HG03108 (cell line): ENCODE results near the gene SERPINH1.

Experiments used
- ATAC-seq: cut with Tn5 transposase; IDR thresholded peaks from one replicate; pipeline ENCODE4 v1.9.1; 2021; ENCODE audit warnings: moderate library complexity; ENCODE audit not compliant: unreplicated experiment

The SERPINH1 gene

DNA sequence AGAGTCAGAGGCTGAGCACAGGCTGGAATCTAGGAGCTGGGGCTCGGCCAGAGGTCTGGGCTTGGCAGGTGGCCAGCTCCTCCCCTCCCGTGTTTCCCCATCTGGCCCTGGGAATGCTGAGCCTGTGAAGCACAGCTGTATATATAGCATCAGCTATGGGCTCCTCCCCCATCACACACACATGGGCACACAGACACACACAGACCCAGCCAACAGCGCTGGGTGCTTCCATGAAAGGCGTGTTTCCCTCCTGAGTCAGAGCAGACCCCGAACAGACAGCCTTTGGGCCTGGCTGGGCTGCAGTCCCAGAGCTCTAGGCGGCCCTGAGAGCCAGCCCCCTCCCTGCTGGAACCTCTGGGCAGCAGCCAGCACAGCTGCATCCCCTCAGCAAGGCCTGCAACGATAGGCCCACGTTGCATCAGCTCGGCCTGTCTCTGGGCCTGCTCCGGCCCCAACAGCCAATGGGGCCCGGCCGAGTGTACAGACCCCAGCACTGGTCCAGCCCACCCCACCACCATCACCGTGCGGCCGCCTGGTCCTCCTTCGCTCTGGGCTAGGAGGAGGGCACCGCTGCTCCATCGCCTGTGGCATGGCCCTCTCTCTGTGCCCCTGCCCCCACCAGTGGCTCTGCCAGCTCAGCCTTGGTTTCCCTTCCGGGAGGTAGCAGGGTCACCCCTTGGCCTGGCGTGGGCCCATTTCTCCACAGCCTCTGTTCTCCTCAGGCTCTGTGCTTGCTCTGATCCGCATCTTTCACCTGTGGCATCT is 7.6 kb upstream of the SERPINH1 start:
- no peak for ATAC-seq

DNA sequence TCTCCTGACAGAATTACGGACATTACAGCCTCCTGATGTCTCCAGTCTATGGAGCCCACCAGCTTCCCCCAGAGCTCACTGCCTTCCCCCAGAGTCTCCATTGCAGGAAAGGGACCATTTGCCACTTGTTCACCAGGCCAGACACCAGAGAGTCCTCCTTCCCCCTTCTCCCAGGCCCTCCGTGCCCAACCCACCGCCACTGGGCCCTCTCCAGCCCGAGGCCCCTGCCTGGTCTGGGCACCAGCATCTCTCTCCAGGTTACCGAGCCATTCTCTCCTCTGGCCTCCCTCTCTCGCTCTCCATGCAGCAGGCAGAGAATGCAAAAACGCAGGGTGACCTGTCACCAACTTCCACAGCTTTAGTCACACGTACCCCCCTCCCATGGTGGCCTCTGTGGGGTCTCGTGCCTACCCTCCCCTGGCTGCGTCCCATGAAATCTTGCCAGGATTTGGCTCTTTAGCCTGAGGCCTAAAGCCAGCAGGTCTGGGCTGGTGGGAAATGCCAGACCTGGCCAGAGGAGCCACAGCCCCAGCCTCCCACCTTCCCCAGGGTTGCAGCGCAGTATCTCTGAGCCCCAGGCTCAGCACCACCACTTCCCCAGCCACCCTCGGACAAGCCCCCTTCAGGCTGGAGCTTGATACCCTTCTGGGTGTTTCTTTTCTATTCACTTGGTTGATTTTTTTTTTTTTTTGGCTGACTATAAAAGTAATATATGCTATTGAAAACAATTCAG is 6.8 kb upstream of the SERPINH1 start:
- ATAC-seq = no peak

DNA sequence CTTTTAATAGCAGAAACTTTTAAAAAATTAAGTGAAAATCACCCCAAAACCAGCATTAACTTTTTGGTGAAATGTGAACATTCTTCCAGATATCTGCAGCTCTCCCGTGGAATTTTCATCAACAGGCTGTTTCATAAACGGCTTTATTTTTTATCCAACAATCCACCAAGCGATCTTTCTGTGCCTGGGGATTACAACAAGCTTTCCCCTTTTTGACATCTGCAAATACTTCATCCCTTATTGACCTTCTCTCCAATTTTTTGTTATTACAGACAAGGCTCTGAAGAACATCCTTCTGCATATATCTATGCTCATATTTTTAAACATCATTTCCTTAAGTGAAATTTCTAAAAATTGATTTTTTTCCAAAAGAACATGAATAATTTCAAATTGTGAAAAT is 5.8 kb upstream of the SERPINH1 start:
- ATAC-seq = no peak

DNA sequence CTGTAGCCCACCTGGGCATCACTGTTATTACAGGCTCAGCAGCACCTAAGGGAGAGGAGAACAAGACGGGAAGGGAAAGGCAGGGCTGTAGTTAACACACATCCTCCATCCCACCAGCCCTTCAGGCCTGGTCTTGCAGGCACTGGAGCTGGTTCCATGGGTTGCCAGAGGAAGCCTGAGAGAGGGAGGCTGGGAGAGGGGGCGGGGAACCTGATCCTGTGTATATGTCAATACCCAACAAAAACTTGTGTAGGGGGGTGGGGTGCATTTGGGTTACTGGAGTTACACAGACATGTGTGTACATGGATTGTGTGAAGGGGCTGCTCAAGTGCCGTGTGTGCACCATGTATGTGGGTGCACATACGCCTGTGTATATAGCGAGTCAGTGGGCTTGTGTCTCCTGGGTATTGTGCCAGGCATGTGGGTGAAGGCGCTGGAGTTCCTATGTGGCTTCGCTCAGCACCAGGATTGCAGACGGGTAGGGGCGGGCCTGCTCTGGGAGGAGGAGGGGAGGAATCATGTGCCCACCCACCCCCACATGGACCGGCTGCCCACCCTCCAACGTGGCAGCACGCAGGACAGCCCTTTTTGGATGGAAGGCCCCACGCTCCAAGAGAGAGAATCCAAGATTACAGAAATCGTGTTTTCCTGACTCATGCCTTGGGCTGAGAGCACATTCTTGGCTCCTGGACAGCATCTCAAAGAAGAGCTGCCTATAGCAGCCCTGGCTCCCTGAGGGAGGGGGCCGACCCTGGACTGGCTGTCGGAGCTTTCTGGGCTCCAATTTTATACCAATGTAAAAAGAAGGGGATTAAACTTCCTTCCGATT is 4.2 kb upstream of the SERPINH1 start:
- ATAC-seq = no peak

DNA sequence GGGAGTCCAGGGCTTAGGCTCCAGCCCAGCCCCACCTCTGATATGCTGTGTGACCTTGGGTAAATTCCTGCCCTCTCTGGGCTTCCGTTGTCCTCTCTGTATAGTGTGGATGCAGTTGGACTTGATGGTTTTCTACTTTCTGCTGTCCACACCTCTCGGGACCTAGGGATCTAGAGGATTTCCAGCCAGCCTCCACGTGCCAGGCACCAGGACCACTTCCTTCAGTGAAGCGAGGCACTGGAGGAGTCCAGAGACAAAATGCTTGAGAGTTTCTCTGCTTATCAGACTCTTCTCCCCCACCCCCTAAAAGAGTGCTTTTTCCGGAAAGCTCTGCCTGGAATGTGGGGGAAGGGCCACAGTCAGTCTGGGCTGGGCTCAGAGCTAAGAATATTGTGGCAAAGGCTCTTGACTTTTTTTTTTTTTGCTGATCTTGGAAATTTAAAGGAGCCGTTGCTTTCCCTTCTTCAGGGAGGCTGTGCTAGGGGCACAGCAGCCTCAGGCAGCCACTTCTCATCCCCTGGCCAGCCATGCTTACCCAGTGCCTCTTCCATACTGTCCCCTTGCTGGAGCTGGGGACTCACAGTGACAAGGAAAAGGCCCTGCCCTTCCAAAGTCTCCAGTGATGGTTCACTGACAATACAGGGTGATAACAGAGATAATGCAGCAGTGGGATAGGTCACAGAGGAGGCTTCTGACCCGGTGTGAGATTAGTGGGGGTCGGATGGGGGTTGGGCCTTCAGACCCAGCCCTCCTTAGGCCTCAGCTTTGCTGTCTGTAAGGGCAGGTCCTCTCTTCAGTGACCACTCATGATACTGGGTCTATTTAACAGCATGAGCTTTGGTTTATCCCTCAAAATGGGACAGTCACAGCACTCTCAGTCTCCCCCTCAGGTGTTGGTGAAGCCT is 2.9 kb upstream of the SERPINH1 start:
- ATAC-seq = no peak

DNA sequence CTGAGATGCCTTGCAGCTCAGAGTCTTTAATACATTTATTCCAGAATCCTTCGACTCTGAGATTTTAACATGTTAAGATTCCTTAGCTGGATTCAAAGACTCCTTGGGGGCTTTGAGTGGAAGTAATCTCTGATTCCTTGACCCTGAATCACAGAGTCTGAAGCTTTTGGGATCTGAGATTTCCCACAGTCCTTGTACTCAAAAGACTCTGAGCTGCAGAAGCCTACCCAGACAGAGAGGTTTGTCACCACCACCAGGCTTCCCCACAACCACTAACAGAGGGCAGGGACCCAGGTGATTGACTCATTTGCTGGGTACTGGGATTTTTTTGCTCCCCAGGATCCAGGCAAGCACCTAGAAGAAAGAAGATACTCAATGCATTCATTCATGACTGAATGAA is 1.4 kb upstream of the SERPINH1 start:
- no peak for ATAC-seq

DNA sequence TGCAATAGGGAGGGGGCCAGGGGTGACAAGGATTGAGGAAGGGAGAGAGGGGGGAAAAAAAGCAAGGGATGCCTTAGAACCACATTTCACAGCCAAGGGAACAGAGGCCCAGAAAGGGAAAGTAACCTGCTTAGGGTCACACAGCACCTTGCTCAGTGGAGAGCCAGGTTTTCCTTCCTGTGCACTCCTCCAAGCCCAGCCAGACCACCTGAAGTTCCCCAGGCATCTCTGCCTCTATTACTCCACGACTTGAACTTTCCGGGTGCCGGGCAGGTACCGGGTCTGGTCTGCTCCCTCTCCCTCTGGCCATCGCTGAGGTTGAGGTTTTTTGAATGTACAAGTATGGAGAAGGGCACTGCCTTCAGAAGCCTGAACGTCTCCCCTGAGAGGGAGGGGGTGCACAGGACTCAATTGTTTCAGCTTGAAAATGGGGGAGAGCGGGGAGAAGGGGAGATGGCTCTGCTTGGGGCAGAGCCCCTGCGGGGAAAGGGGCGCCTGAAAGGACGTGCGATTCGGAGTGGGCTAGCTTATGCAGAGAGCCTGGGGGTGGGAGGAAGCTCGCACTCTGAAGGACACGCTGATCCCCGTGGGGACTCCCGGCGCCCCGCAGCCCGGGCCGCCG is 516 bp upstream of the SERPINH1 start:
- ATAC-seq = no peak

DNA sequence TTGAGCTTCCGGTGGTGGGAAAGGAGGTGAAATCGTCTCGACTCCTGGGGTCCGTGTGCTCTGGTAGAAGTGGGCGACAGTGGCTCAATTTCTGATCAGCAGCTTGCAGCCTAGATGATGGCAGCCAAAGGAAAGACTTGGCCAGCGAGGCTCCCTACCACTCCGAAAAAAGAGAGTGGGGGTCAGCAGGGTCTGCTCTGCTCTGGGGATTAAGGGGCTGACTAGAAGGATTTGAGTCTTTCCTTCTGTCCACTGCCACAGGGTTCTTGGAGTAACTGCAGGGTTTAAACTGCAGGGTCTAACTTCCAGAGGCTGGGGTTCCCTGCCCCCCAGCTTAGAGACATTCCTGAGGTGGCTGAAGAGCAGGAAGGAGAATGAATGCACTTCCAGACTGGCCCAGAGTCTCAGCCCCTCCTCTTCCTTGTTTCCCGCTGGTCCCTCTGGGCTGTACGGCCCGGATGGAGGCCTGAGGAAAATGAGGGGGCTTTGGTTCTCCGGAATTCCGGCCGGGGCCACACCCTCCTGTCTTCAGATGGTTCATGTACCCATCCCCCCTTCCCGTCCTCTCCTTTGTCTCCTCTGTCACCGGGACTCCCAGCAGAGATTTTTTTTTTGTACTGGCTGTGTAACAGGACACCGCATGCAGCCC is 907 bp downstream of the SERPINH1 start:
- ATAC-seq = no peak

DNA sequence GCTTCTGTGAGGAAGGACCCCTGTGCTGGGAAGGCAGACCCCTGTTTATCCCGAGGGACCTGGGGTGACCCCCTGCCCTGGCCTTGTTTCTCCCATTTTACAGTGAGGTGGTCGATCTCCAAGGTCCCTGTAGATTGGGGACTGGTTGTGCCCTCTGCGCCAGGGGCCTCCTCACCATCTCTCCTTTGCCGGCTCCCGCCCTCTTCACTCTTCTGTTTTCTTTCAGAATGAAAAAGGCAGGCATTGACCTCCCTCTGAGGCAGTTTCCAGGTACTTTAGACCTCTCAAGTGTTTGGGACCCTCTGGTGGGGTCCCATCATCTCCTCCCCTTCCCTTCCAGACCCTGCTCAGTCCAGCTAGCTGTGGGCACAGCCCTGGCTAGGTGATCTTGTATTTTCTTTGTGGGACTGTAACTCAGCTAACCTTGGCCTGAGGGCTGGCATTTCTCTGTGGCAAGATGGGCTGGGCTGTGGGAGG is 1.5 kb downstream of the SERPINH1 start:
- ATAC-seq = no peak

DNA sequence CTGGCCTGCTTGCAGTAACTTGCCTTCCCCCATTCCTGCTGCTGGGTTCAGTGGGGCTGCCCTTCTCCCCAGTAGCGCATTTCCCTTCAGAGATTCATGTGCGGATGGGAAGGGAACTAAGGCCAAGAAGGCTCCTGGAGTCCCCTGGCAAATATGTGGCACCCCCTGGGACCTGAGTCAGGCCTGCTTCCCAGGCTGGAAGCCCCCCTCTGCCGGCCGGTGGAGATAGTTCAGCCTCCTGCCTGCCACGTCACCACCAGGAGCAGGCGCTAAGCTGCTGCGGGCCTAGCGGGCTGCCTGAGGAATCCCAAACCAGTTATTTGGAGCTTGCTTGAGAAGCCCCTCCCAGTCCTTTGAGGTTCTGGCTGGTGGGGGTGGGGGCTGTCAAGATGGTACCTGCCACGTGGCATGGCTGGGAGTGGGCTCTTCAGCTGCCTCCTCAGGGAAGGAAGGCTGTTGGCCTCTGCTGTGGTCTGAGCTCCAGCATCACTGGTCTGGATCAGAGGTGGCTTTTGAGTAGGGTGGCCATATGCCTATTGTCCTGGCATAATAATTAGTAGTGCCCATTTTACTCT is 2.0 kb downstream of the SERPINH1 start:
- ATAC-seq = no peak

DNA sequence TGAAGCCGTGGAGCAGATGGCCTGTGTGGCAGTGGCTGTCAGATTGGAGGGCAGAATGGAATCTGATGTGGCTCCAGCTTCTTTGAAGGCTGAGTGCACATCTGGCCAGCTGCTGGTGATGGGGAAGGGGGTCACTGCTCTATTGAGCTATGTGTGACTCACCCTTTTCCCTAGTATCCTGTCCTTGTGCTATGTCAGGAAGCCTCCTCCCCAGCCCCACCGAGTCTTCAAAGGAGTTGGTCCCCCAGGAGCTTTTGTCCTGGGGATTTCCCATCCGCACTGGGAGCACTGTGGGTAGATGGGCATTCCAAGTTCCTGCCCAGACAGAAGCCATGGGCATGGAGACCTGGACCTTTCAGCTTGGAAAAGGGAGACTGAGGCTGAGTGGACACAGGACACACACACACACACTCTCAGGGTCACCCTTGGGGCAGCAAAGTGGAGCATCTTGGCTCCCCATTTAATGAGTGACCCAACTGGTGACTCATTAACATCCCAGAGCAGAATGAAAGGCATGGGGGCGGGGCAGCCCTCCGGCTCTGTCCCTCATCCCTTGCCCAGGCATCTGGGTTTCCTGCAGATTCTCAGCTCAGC is 3.3 kb downstream of the SERPINH1 start:
- no peak for ATAC-seq

DNA sequence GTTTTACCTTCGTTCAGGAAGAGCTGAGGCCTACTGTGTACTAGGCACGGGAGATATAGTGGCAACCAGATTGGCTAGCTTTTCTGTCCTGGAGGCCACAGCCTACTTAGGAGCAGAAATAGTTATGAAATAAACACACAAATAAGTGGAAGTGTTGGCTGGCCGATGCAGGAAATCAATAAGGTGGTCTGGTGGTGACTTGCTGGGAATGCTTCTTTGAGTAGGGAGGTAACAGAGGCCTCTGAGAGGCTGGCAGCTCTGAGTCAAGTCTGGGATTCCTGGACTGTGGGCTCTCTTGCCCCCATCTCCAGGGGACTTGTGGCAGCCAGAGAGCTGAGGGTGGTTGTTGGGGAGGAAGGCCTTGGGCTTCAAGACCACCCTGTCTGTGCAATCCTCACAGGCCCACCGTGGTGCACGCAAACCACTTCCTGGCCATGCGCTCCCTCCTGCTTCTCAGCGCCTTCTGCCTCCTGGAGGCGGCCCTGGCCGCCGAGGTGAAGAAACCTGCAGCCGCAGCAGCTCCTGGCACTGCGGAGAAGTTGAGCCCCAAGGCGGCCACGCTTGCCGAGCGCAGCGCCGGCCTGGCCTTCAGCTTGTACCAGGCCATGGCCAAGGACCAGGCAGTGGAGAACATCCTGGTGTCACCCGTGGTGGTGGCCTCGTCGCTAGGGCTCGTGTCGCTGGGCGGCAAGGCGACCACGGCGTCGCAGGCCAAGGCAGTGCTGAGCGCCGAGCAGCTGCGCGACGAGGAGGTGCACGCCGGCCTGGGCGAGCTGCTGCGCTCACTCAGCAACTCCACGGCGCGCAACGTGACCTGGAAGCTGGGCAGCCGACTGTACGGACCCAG is 4.1 kb downstream of the SERPINH1 start:
- no peak for ATAC-seq

DNA sequence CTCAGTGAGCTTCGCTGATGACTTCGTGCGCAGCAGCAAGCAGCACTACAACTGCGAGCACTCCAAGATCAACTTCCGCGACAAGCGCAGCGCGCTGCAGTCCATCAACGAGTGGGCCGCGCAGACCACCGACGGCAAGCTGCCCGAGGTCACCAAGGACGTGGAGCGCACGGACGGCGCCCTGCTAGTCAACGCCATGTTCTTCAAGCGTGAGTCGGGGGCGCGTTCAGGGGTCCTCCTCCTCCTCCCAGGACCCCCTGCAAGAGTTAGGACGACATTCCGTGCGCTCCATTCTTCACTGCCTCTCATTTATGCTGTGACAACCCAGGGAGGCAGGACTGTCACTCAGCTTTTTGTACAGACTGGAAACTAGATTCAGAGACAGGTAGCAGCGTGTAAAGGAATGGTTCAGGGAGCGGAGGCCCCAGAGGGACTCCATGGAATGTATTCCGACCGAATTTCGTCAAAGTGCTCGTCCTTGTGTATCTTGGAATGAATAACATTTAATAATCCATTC is 4.8 kb downstream of the SERPINH1 start:
- no peak for ATAC-seq

DNA sequence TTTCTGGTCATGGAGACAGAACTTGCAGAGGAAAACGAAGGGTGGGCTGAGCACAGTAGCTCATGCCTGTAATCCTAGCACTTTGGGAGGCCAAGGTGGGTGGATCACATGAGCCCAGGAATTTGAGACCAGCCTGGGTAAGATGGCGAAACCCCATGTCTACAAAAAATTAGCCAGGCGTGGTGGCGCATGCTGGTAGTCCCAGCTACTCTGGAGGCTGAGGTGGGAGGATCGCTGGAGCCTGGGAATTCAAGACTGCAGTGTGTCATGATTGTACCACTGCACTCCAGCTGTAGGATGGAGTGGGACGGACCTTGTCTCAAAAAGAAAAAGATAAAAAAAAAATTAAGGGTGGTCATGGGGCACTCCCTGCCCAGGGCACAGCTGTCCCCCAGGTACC is 5.9 kb downstream of the SERPINH1 start:
- ATAC-seq = no peak

DNA sequence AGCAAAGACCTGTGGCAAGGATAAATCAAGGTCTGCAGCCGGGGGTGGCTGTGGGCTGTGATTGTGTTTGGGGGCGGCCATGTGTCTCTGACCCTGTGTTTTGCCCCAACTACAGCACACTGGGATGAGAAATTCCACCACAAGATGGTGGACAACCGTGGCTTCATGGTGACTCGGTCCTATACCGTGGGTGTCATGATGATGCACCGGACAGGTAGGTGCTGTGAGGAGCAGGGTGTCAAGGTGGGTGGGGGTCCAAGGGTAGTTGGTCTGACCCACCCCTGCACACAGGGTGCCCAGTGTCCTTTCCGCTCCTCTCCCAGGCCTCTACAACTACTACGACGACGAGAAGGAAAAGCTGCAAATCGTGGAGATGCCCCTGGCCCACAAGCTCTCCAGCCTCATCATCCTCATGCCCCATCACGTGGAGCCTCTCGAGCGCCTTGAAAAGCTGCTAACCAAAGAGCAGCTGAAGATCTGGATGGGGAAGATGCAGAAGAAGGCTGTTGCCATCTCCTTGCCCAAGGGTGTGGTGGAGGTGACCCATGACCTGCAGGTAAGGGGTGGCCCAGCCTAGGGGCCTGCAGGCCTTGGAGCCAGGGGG is 6.7 kb downstream of the SERPINH1 start:
- no peak for ATAC-seq

DNA sequence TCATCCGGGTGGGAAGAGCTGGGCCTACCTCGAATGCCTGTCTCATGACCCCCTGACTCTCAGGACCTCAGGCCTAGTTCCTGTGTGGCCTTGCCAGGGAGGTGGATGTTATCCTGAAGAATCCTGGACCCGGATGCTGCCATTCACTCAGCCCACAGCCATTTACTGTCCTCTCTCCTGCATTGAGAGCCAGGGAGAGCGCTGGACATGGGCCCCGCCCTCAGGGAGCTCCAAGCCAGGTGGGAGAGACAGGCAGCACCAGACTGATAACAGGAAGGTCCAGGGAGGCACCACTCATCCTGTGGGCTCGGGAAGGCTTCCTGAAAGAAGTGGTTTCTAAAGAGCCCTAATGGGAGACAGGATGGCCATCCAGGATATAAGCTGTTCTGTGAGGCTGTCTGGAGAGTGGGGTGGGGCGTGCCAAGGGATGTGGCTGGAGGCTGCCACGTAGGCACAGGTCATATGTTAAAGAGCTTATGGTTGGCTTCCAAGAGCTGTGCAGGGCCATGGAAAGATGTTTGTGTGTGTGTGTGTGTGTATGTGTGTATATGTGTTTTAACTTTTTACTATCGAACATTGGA is 8.6 kb downstream of the SERPINH1 start:
- ATAC-seq = no peak

DNA sequence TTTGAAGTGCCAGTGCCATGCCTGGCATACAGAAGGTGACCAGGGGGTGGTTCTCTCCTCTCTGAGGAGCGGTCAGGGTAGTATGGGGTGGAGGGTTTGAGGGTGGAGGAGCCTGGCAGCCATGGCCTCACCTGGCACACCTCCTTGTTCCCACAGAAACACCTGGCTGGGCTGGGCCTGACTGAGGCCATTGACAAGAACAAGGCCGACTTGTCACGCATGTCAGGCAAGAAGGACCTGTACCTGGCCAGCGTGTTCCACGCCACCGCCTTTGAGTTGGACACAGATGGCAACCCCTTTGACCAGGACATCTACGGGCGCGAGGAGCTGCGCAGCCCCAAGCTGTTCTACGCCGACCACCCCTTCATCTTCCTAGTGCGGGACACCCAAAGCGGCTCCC is 9.6 kb downstream of the SERPINH1 start:
- no peak for ATAC-seq
